SK-N-SH (cell line): Measurements from ENCODE around the gene LRSAM1. TPM values are rescaled to one million over a fixed set of nuclear protein-coding genes. Genes with fewer than 3 reads are reported as not detected.
A peak's percentile ranks its signal among the peaks of the same experiment; 100 is the strongest.

Source experiments
- CTCF ChIA-PET: fragments of 300-600, 350-600 bp; formaldehyde crosslinking; extraction: SDS; loops from one replicate; lab custom pipeline; 2021; lab: Yijun Ruan, JAX
- POLR2A ChIA-PET: fragments of 350-600 bp; sonication (Branson Sonifier 250); formaldehyde crosslinking; extraction: SDS; loops from one replicate; lab custom pipeline; 2020; ENCODE audit warnings: antibody characterized with exemption, inconsistent platforms; lab: Yijun Ruan, JAX
- DNase-seq: peaks from one replicate; pipeline ENCODE4 v3.0.0; 2012
- H2AFZ ChIP-seq: fragments of 200-600 bp; sonication (generic); 2 replicates; pipeline ENCODE4 v1.8.1; 2016; ENCODE audit warnings: antibody characterized with exemption, mild to moderate bottlenecking, low read depth
- H3F3A ChIP-seq: fragments of 200-600 bp; sonication (generic); replicated peaks from 2 replicates; pipeline ENCODE3; 2016; ENCODE audit warnings: antibody characterized with exemption, mild to moderate bottlenecking; ENCODE audit not compliant: insufficient read depth
- H3K27ac ChIP-seq, 2 experiments: fragments of 200-500 bp in 1 of 2; fragments of 200-600 bp in 1 of 2; sonication (Bioruptor generic) in 1 of 2; sonication (generic), shearing (Covaris generic) in 1 of 2; 2 replicates each; pipeline versions ENCODE4 v1.5.1 to v1.6.1; 2014 to 2016; ENCODE audit warnings: low read depth in 2 of 2, inconsistent platforms in 1 of 2, low read length in 1 of 2, mild to moderate bottlenecking in 1 of 2, mixed read lengths in 1 of 2
- H3K27me3 ChIP-seq: fragments of 200-600 bp; sonication (generic), shearing (Covaris generic); 2 replicates; pipeline ENCODE4 v1.6.1; 2016; ENCODE audit warnings: mixed run types; ENCODE audit not compliant: insufficient read depth
- H3K36me3 ChIP-seq, 2 experiments: fragments of 200-500 bp in 1 of 2; fragments of 200-600 bp in 1 of 2; sonication (Bioruptor generic) in 1 of 2; sonication (generic) in 1 of 2; replicated peaks in 1 of 2; 2 replicates each; pipeline versions ENCODE3 to v1.5.1; 2014 to 2016; ENCODE audit warnings: low read length in 1 of 2, mild to moderate bottlenecking in 1 of 2; ENCODE audit not compliant: insufficient read depth in 2 of 2, control insufficient read depth in 1 of 2
- H3K4me1 ChIP-seq, 2 experiments: fragments of 200-500 bp in 1 of 2; fragments of 200-600 bp in 1 of 2; sonication (Bioruptor generic) in 1 of 2; sonication (generic), shearing (Covaris generic) in 1 of 2; 2 replicates each; pipeline versions ENCODE4 v1.5.1 to v1.6.1; 2014 to 2016; ENCODE audit warnings: low read depth in 1 of 2, low read length in 1 of 2, mixed run types in 1 of 2; ENCODE audit not compliant: insufficient read depth in 2 of 2, control insufficient read depth in 1 of 2
- H3K4me2 ChIP-seq: fragments of 200-600 bp; sonication (generic), shearing (Covaris generic); 2 replicates; pipeline ENCODE4 v1.6.1; 2017; ENCODE audit warnings: mixed run types
- H3K4me3 ChIP-seq, 2 experiments: fragments of 200-500 bp in 1 of 2; fragments of 200-600 bp in 1 of 2; sonication (Bioruptor generic) in 1 of 2; sonication (generic), shearing (Covaris generic) in 1 of 2; 2 replicates each; pipeline versions ENCODE4 v1.5.1 to v1.8.1; 2014 to 2016; ENCODE audit warnings: low read depth in 2 of 2, inconsistent platforms in 1 of 2, low read length in 1 of 2, mild to moderate bottlenecking in 1 of 2, mixed read lengths in 1 of 2, moderate library complexity in 1 of 2
- H3K79me2 ChIP-seq: fragments of 200-600 bp; sonication (generic); 2 replicates; pipeline ENCODE4 v1.8.1; 2017; ENCODE audit warnings: mild to moderate bottlenecking; ENCODE audit not compliant: insufficient read depth
- H3K9ac ChIP-seq: fragments of 200-600 bp; sonication (generic); 2 replicates; pipeline ENCODE4 v1.6.1; 2017; ENCODE audit warnings: mixed run types
- H3K9me2 ChIP-seq: fragments of 200-600 bp; sonication (generic); 2 replicates; pipeline ENCODE4 v1.6.1; 2017; ENCODE audit warnings: mixed run types
- H3K9me3 ChIP-seq: fragments of 200-600 bp; sonication (generic); 2 replicates; pipeline ENCODE4 v1.6.1; 2017; ENCODE audit warnings: mixed run types, mild to moderate bottlenecking, moderate library complexity
- H4K20me1 ChIP-seq: fragments of 200-600 bp; sonication (generic); 2 replicates; pipeline ENCODE4 v1.6.1; 2017; ENCODE audit warnings: mild to moderate bottlenecking, mixed run types; ENCODE audit not compliant: insufficient read depth
- CHD2 ChIP-seq: fragments of 150-350 bp; IDR thresholded peaks from 2 replicates; pipeline ENCODE4 v1.6.1; 2018; ENCODE audit warnings: low read length; ENCODE audit not compliant: partially characterized antibody
- CTCF ChIP-seq: fragments of 200-600 bp; sonication (generic); IDR thresholded peaks from 2 replicates; pipeline ENCODE4 v1.6.1; 2017; ENCODE audit warnings: antibody characterized with exemption, mild to moderate bottlenecking, moderate library complexity
- ELF1 ChIP-seq: IDR thresholded peaks from 2 replicates; pipeline ENCODE4 v1.4.0; 2012
- EP300 ChIP-seq, 2 experiments: IDR thresholded peaks; 2 replicates each; pipeline versions ENCODE4 v1.4.0 to v1.6.1; 2012; ENCODE audit warnings: borderline replicate concordance in 1 of 2, low read depth in 1 of 2, low read length in 1 of 2
- EZH2phosphoT487 ChIP-seq: fragments of 200-600 bp; sonication (generic); IDR thresholded peaks from 2 replicates; pipeline ENCODE4 v1.6.1; 2017; ENCODE audit warnings: low read depth, mixed run types, mild to moderate bottlenecking, antibody characterized with exemption, moderate library complexity, borderline replicate concordance
- FOSL2 ChIP-seq: IDR thresholded peaks from 2 replicates; pipeline ENCODE4 v1.4.0; 2012; ENCODE audit warnings: low read depth, mild to moderate bottlenecking, moderate library complexity, borderline replicate concordance
- FOXJ3 ChIP-seq: sonication (generic); formaldehyde crosslinking; IDR thresholded peaks from 2 replicates; pipeline ENCODE4 v1.5.1; 2020; ENCODE audit warnings: mild to moderate bottlenecking, missing genetic modification reagents
- FOXM1 ChIP-seq: IDR thresholded peaks from 2 replicates; pipeline ENCODE4 v1.4.0; 2012; ENCODE audit warnings: low read depth, mild to moderate bottlenecking
- GABPA ChIP-seq: IDR thresholded peaks from 2 replicates; pipeline ENCODE4 v1.4.0; 2012; ENCODE audit warnings: low read depth, mild to moderate bottlenecking
- GATA2 ChIP-seq: sonication (generic); formaldehyde crosslinking; IDR thresholded peaks from 2 replicates; pipeline ENCODE4 v1.5.0; 2020; ENCODE audit warnings: mild to moderate bottlenecking, missing genetic modification reagents
- IRF3 ChIP-seq: fragments of 150-350 bp; IDR thresholded peaks from 2 replicates; pipeline ENCODE4 v1.6.1; 2016; ENCODE audit warnings: mild to moderate bottlenecking, low read depth, low read length
- MEF2A ChIP-seq: IDR thresholded peaks from 2 replicates; pipeline ENCODE4 v1.4.0; 2012; ENCODE audit warnings: low read depth, borderline replicate concordance
- MXI1 ChIP-seq: IDR thresholded peaks from 2 replicates; pipeline ENCODE4 v1.6.1; 2012; ENCODE audit warnings: mild to moderate bottlenecking, low read depth, low read length, improper control_type of control experiment
- NRF1 ChIP-seq: IDR thresholded peaks from 2 replicates; pipeline ENCODE4 v1.6.1; 2012; ENCODE audit warnings: low read depth, mild to moderate bottlenecking, low read length
- POLR2AphosphoS5 ChIP-seq: IDR thresholded peaks from 2 replicates; pipeline ENCODE4 v1.6.1; 2012; ENCODE audit warnings: low read depth, low read length
- RAD21 ChIP-seq: IDR thresholded peaks from 2 replicates; pipeline ENCODE4 v1.6.1; 2012; ENCODE audit warnings: mild to moderate bottlenecking, low read length
- RCOR1 ChIP-seq: fragments of 150-350 bp; IDR thresholded peaks from 2 replicates; pipeline ENCODE4 v1.6.1; 2017; ENCODE audit warnings: antibody characterized with exemption, low read length
- RXRA ChIP-seq: IDR thresholded peaks from 2 replicates; pipeline ENCODE4 v1.4.0; 2012; ENCODE audit warnings: low read depth, mild to moderate bottlenecking, borderline replicate concordance
- SIN3A ChIP-seq: IDR thresholded peaks from 2 replicates; pipeline ENCODE4 v1.6.1; 2012; ENCODE audit warnings: low read depth, mild to moderate bottlenecking, low read length, moderate library complexity, borderline replicate concordance
- TCF12 ChIP-seq: IDR thresholded peaks from 2 replicates; pipeline ENCODE4 v1.4.0; 2012
- TEAD4 ChIP-seq: IDR thresholded peaks from 2 replicates; pipeline ENCODE4 v1.4.0; 2012; ENCODE audit warnings: mild to moderate bottlenecking, borderline replicate concordance; ENCODE audit not compliant: insufficient read depth
- WGBS: methylation state at CpG from one replicate; pipeline ENCODE4 v1.1.6; 2017; ENCODE audit warnings: low lambda C conversion rate; 5-methylcytosine and 5-hydroxymethylcytosine counted together
- polyA plus RNA-seq, 3 experiments: library from polyadenylated mRNA; depleted of rRNA; stranded (reverse); fragments of >200 nt; gene quantifications; 2 replicates each; pipeline ENCODE4 v1.2.3, GENCODE V29; 2012
- TF ChIP-seq, protein P1 (sequence below): fragments of 150-350 bp; IDR thresholded peaks from 2 replicates; pipeline ENCODE4 v1.6.1; 2017; ENCODE audit warnings: antibody characterized with exemption, low read length, low read depth, borderline replicate concordance
- TF ChIP-seq, protein P2 (sequence below): IDR thresholded peaks from 2 replicates; pipeline ENCODE4; 2012

The LRSAM1 gene
- polyA plus RNA-seq, 1 of the 3 experiments (the other 2 are of a cell fraction), result 8.0 TPM

DNA sequence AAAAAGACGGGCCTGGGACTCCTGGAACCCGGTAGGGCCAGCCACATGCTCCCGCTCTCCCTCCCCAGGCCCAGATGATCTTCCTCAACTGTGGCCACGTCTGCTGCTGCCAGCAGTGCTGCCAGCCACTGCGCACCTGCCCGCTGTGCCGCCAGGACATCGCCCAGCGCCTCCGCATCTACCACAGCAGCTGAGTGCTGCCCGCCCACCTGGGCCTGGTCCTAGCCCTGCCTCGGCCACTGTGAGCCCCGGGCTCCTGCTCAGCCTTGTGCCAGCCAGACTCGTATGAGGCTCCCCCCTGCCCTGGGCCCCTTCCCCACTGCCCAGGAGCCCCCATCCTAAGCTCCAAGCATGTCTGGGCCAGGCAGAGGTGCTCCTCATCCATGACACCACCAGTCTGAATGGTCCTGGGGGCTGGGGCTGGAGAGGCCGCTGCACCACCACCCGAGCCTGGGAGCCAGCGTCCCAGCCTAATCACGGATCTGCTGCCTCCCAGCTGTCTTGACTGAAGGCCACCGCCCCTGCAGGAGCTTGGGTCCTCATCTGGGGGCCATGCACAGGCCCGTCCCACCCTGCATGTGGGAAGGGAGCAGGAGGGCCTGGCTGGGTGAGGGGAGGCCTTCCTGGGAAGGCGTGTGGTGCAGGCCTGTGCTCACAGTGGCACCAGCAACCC is 51.5 kb downstream of the LRSAM1 start:
- TF ChIP-seq TEAD4 (no peak), MEF2A (no peak), RAD21 (no peak), POLR2AphosphoS5 (peak; percentile 27; the same call in 1 of the 2 replicates), ELF1 (no peak), NRF1 (no peak), IRF3 (no peak), FOSL2 (no peak), FOXM1 (no peak)
- TF ChIP-seq, all 33 proteins: peak for 1
- DNase-seq, result no peak
- Histone ChIP-seq H3K9me2 (no peaks in the 10 kb centered on the region), H2AFZ (no peak overlapping the region), H3K27ac (no peak overlapping the region), H3K9ac (no peak overlapping the region), H3K4me1 (peaks cover 7 to 16% of the 10 kb centered on the region in 2 experiments; a peak in 2 of 4 replicates), H3K79me2 (peaks cover 15% of the 10 kb centered on the region; the same call in 1 of the 2 replicates), H3K36me3 (peaks cover 21 to 42% of the 10 kb centered on the region in 2 experiments), H3F3A (peaks cover 57% of the 10 kb centered on the region), H4K20me1 (no peaks in the 10 kb centered on the region), H3K4me3 (no peak overlapping the region), H3K9me3 (no peaks in the 10 kb centered on the region), H3K27me3 (no peaks in the 10 kb centered on the region), H3K4me2 (no peak overlapping the region)
- 93% methylated on average over 6 of the region's 21 CpGs for WGBS
- CTCF ChIA-PET, result interaction anchor here (0.6 to 14.3 kb wide), 22 partner anchors 10 to 281 kb away, joined by 3 to 277 read pairs (median 4); partner anchors contain the start of gene TOR2A
- POLR2A ChIA-PET, result interaction anchor here (0.6 to 1.0 kb wide), 3 partner anchors 19 to 847 kb away, joined by 3 to 4 read pairs (median 3); no protein-coding TSS in a partner anchor

DNA sequence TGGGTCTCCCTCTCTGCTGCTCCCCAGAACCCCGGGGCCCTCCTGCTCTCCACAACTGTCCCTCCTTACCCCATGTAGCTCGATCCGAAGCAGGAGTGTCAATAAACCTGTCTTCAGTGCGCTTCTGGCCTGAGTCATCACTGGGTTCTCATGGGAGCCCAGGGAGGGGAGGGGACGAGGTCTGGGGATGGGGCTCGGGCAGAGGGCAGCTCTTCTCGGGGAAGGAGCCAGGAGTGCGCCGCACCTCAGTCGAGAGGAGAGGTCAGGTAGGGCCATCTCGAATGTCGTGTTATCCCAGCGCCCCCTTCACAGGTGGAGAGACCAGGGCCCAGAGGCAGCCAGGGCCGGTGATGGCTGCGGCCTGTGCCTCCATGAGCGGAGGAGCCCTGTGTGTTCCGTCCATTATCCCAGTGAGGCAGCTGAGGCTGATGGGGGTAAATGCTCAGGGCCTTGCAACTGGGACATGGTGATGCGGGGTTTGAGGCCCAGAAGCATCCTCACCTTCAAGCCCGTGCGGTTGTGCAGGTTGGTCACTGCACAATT is 52.1 kb downstream of the LRSAM1 start:
- ChIA-PET POLR2A (interaction anchor here (0.6 to 1.0 kb wide), 3 partner anchors 20 to 848 kb away, joined by 3 to 4 read pairs (median 3); no protein-coding TSS in a partner anchor), CTCF (interaction anchor here (0.5 to 14.3 kb wide), 37 partner anchors 9 to 418 kb away, joined by 3 to 277 read pairs (median 5); partner anchors contain the start of gene TOR2A)
- H3K9me2 ChIP-seq, result no peaks in the 10 kb centered on the region
- H4K20me1 ChIP-seq, result no peaks in the 10 kb centered on the region
- peaks cover 10 to 18% of the 10 kb centered on the region in 2 experiments; a peak in 2 of 4 replicates for H3K4me1 ChIP-seq
- H3K4me2 ChIP-seq, result no peak overlapping the region
- no peaks in the 10 kb centered on the region for H3K27me3 ChIP-seq
- H3K27ac ChIP-seq, result no peak overlapping the region
- WGBS, result 79% methylated on average over 10 of the region's 20 CpGs
- no peak overlapping the region for H3K4me3 ChIP-seq
- no peaks in the 10 kb centered on the region for H3K9me3 ChIP-seq
- DNase-seq, result no peak
- peaks cover 22 to 42% of the 10 kb centered on the region in 2 experiments for H3K36me3 ChIP-seq
- H2AFZ ChIP-seq, result no peak overlapping the region
- H3K79me2 ChIP-seq, result peaks cover 15% of the 10 kb centered on the region; the same call in 1 of the 2 replicates
- peaks cover 52% of the 10 kb centered on the region for H3F3A ChIP-seq
- H3K9ac ChIP-seq, result no peak overlapping the region
- TF ChIP-seq GATA2 (CRISPR knock-in tag) (no peak), EP300 (IDR thresholded peaks at IDR 0.05; ENCODE audit: borderline replicate concordance in 1 of 2, low read depth in 1 of 2, low read length in 1 of 2) (no peak), CHD2 (no peak), CTCF (no peak), TCF12 (no peak), RAD21 (no peak), MXI1 (no peak), RCOR1 (no peak), SIN3A (no peak), GABPA (no peak), ELF1 (no peak), EZH2phosphoT487 (no peak), FOXJ3 (CRISPR knock-in tag) (no peak), FOXM1 (no peak), RXRA (no peak)
- TF ChIP-seq, protein P1, sequence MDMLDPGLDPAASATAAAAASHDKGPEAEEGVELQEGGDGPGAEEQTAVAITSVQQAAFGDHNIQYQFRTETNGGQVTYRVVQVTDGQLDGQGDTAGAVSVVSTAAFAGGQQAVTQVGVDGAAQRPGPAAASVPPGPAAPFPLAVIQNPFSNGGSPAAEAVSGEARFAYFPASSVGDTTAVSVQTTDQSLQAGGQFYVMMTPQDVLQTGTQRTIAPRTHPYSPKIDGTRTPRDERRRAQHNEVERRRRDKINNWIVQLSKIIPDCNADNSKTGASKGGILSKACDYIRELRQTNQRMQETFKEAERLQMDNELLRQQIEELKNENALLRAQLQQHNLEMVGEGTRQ, result no peak
- TF ChIP-seq, protein P2, sequence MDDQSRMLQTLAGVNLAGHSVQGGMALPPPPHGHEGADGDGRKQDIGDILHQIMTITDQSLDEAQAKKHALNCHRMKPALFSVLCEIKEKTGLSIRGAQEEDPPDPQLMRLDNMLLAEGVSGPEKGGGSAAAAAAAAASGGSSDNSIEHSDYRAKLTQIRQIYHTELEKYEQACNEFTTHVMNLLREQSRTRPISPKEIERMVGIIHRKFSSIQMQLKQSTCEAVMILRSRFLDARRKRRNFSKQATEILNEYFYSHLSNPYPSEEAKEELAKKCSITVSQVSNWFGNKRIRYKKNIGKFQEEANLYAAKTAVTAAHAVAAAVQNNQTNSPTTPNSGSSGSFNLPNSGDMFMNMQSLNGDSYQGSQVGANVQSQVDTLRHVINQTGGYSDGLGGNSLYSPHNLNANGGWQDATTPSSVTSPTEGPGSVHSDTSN, result no peak
